GM19099 (cell line): Measurements from ENCODE around the gene MUC22.

Experiments
- POLR2A ChIP-seq: IDR thresholded peaks from 3 replicates; pipeline ENCODE4 v1.6.1; 2011; ENCODE audit warnings: low read depth; ENCODE audit not compliant: insufficient read length; ENCODE audit errors: extremely low read depth

MUC22 gene

GRCh38 chr6:31010393-31011060, at the start of gene MUC22:
TSS of gene MUC22 (plus strand) at chr6:31010474. CDS start at chr6:31010707, 233 bp downstream.
- no peak for TF ChIP-seq POLR2A

DNA sequence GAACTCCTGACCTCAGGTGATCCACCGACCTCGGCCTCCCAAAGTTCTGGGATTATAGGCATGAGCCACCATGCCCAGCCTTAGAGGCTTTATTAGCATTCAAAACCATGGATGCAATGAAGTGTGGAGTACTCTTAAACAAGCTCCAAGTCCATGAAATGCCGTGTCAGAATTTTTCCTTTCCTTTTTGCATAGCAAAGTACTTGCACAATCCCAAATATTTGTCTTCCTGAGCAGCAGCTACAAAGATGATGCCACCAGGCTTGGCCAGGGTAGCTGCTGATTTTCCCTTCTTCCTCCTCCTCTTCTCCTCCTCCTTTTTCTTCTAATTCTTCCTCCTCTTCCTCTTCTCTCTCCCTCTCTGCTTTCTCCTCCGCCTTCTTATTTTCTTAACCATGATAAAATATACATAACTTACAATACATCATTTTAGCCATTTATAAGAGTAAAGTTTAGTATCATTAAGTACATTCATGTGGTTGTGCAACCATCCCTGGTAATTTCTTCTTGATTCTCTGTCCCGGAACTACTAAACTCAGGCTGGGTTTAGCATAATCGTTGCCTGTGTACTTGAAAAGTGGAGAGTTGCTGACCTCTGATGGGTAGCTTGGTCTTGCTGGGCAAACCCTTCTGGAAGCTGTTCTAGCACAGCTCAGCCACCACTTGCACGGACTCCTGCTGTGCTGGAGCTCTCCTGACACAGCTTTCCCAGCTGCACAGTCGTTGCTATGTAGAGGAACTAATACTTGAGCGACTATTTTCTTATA, 49.2 kb upstream of the MUC22 start:
- no peak for TF ChIP-seq POLR2A

DNA sequence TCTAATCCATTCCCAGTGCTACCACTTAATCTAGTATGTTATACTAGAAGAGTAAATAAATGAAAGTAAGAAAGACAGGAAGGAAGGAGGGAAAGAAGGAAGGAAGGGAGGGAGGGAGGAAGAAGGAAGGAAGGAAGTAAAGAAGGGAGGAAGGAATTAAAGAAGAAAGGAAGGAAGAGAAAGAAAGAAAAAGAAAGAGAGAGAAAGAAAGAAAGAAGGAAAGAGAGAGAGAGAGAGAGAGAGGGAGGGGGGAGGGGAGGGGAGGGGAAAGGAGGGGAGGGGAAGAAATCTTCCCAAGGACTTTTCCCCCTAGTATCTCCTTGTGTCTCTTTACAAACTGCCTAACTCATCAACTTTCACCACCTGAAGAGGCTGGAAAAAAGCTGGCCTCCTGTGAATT, 47.6 kb upstream of the MUC22 start:
- TF ChIP-seq POLR2A = no peak

DNA sequence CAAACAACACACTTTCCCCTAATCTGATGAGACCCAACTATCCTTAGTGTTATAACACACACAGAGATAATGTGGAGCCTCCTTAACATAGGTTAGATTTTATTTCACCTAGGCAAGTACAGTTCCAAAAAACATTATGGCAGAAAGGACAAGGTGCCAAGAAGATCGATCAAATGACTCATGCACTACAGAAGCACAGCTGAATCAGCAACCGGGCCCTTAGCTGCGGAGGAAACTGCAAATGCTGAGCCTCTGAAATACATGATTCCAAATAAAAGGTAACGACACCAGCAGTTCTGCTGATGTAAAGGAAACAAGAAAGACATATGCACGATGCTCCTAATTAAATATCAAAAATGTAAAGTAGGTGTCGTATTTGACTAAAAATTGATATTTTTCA, 46.6 kb upstream of the MUC22 start:
- no peak for TF ChIP-seq POLR2A

DNA sequence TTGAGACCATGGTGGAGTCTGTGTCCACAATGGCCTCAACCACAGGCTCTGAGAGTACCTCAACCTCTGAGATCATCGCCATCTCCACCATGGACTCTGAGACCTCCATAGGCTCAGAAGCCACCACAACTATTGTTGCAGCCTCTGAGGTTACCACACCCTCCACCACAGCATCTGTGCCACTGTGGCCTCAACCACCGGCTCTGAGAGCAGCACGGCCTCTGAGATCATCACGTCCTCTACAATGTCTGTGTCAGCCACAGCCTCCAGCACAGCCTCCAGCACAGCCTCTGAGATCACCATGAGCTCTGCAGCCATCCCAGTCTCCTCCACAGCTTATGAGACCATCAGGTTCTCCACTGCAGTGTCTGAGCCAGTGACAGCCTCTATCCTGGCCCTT, 46.2 kb upstream of the MUC22 start:
- TF ChIP-seq POLR2A = no peak

DNA sequence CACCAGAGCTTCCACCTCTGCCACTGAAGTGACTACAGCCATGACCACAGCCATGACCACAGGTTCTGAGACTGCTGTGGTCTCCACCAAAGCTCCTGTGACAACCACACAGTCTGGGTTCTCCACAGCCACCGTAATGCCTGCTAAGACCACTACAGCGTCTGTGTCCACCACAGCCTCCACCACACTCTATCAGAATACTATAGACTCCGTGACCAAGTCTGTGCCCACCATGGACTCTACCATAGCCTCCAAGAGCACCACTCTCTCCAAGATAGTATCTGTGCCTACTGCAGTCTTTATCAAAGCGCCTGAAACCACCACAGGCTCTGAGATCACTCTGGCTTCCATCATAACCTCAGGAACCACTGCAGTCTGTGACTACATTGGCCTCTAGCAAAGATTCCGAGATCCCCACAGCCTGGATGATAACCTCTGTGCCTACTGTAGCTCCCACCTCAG, 45.1 kb upstream of the MUC22 start:
- no peak for TF ChIP-seq POLR2A

- TF ChIP-seq POLR2A = no peak
These were observed 44.1 kb upstream of the MUC22 start for GRCh38 chr6:30966154-30966553.

DNA sequence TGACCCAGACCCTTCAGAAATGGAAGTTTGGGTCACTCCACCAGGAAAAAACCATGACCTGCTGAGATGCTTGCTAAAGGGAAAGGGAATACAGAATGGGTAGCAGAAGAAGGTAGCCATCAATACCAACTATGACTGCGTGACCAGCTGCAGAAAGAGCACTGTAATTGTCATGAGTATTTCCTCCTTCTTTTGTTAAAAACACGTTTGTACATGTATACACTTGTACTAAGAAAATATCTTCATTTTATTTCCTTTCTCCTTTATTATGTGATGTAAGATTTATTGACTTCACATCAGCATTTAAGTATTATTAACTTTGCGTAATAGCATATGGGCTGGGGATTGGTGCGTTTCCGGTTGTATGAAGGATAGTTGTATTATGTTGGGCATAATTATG, 39.3 kb upstream of the MUC22 start:
- no peak for TF ChIP-seq POLR2A

- no peak for TF ChIP-seq POLR2A
These were observed 37.5 kb upstream of the MUC22 start for GRCh38 chr6:30972816-30973215.

- no peak for TF ChIP-seq POLR2A
These were observed 35.6 kb upstream of the MUC22 start for GRCh38 chr6:30974490-30975252.

GRCh38 chr6:30979141-30979540, 31.1 kb upstream of the MUC22 start:
- TF ChIP-seq POLR2A = no peak

DNA sequence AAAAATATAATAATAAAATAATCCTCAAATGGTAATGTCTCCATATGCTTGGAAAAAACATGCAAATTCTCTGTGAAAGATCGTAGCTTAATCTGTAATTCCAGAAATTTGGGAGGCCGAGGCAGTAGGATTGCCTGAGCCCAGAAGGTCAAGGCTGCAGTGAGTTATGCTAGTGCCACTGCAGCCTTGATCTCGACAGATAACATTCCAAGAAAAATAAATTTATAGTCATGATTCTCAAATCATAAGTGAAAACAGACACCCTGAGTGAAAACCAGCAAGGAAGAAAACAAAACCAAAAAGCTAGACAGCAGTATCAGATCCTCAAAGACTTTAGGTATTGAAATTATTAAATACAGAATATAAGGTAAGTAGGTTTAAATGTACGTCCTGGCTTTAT, 30.6 kb upstream of the MUC22 start:
- no peak for TF ChIP-seq POLR2A

- TF ChIP-seq POLR2A = no peak
These were observed 28.1 kb upstream of the MUC22 start for GRCh38 chr6:30981942-30982772.

DNA sequence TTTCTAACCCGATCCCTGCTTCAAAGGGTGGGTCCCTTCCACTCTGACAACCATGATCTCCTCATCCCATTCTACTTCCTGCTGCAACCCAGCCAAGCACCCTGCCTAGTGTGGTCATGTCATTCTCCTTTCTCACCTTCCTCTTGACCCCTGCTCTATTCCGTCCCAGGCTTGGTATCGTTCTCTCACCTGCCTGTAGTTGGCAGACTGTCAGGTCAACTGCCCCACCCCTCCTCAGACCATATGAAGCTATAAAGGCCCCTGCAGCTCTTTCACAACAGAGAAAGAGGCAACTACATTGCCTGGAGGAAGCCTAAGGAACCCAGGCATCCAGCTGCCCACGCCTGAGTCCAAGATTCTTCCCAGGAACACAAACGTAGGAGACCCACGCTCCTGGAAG, 26.8 kb upstream of the MUC22 start, which contains the start of gene MUC21:
TSS of gene MUC21 (plus strand) at position 280 of the 400 bp plus-strand sequence. CDS start 241 bp downstream, outside the sequence.
- no peak for TF ChIP-seq POLR2A

- no peak for TF ChIP-seq POLR2A
These were observed 24.8 kb upstream of the MUC22 start for GRCh38 chr6:30985490-30985889.
